GM19043 (cell line): ENCODE measurements around the gene ARVCF.

Experiments used
- ATAC-seq: cut with Tn5 transposase; IDR thresholded peaks from one replicate; pipeline ENCODE4 v1.9.1; 2021; ENCODE audit warnings: low read depth; ENCODE audit not compliant: unreplicated experiment

Gene ARVCF

DNA sequence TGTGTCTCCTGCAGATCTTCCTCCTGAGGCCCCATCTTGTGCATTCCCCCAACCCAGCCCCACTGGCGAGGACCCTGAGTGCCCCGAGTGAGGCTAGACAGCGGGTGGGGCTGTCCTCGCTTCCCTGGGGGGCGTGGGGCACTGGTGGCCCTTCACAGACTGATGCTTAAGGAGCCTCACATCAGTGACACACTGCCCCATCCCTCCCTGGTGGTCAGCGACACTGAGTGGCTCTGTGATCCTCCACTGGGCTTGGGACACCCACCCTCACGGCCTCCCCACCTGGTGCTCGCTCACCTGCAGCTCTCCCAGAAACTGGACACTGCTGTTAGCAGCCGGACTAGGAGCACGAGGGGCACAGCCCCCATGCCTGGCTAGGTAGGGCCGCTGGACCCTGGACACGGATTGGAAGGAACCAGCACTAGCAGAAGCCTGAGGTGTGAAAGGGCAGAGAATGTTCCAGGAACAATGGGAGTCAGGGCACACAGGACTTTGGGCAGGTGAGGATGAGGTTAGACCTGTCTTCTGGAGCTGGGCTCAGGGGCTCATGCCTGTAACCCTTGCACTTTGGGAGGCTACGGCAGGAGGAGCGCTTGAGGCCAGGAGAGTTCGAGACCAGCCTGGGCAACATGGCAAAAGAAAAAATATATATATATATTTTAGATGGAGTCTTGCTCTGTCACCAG is 51.8 kb downstream of the ARVCF start:
- ATAC-seq: no peak

DNA sequence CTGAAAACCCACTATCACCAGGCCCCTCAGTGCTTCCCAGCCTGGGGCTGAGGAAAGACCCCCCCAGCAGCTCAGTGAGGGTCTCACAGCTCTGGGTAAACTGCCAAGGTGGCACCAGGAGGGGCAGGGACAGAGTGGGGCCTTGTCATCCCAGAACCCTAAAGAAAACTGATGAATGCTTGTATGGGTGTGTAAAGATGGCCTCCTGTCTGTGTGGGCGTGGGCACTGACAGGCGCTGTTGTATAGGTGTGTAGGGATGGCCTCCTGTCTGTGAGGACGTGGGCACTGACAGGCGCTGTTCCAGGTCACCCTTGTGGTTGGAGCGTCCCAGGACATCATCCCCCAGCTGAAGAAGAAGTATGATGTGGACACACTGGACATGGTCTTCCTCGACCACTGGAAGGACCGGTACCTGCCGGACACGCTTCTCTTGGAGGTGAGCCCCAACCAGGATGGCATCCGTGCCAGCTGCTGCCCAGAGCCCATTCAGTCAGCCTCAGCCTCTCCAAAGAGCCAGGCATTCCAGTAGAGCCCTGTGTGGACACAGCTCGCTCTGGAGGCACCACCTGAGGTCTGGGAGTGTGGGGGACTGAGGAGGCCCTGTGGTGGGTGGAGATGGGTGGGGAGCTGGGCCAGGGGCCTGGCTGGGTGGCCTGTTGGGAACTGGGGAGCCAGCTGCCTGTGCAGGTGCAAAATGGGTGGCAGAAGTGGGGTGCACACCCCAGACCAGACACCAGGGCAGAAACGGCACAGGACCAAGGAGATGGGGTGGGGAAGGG is 52.6 kb downstream of the ARVCF start:
- no peak for ATAC-seq

DNA sequence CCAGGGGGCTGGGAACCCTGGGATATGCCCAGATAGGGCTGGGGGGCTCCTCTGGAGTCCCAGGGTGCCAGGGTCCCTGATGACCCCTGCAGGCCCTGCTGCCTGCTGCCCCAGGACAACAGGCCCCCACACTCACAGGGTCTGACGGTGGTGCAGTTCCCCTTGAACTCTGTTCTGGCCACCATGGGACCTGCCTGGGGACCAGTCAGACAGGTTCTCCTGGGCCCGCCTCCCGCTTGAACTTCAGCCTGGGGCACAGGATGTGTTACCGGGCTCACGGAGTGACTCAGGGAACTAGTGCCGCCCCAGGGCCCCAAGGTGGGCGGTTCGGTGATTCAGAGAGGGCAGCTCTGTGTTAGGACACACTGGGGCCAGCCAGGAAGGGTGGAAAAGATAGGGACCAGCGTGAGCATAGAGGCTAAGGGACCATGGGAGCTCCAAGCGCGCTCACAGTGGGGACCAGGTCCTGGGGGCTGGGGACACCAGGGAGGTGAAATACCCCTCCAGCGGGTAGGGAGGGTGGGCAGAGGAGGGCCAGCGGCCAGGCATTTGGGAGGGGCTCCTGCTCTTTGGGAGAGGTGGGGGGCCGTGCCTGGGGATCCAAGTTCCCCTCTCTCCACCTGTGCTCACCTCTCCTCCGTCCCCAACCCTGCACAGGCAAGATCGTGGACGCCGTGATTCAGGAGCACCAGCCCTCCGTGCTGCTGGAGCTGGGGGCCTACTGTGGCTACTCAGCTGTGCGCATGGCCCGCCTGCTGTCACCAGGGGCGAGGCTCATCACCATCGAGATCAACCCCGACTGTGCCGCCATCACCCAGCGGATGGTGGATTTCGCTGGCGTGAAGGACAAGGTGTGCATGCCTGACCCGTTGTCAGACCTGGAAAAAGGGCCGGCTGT is 53.5 kb downstream of the ARVCF start:
- ATAC-seq: no peak

DNA sequence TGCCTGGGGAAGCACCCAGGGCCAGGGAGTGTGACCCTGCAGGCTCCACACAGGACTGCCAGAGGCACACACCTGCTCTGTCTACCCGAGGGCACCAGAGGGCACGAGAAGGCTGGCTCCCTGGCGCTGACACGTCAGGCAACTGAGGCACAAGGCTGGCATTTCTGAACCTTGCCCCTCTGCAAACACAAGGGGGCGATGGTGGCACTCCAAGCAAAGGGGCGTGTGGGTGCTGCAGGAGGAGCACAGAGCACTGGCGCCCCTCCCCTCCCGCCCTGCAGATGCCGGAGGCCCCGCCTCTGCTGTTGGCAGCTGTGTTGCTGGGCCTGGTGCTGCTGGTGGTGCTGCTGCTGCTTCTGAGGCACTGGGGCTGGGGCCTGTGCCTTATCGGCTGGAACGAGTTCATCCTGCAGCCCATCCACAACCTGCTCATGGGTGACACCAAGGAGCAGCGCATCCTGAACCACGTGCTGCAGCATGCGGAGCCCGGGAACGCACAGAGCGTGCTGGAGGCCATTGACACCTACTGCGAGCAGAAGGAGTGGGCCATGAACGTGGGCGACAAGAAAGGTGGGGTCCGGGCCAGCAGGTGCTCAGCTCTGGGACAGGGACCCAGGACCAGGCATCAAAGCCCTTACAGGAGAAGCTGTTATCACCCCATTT is 54.2 kb downstream of the ARVCF start:
- no peak for ATAC-seq

DNA sequence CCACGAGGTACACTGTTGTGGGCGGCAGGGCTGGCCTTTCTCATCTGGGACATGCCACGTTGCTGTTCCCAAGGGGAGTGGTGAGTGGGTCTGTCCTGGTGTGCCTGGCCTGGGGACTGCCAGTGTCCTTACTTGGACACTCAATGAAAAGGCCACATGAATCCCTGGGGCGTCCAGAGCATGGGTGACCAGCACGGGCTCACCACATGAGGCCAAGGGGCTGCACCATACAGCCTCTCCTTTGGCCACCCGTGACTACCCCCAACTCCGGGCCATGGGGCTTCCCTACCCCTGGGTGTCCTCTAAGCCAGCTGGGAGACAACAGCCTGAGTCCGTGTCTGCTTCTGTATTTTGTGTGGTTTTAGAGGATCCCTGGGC is 54.8 kb downstream of the ARVCF start:
- ATAC-seq: no peak

DNA sequence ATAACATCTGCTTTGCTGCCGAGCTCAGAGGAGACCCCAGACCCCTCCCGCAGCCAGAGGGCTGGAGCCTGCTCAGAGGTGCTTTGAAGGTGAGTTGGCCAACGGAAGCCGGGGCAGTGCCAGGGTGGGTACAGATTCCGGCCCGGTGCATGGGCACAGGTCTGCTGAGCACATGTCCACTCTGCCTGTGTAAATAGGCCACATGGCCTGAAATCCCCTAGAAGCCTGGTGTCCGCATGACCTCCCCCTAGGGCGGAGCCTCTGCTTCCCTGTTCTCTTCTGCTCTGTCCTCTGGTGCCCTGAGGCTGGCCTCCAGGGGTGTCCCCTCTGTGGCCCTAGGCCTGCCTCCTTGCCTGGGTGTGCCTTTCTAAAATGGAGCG is 55.4 kb downstream of the ARVCF start:
- ATAC-seq: no peak

DNA sequence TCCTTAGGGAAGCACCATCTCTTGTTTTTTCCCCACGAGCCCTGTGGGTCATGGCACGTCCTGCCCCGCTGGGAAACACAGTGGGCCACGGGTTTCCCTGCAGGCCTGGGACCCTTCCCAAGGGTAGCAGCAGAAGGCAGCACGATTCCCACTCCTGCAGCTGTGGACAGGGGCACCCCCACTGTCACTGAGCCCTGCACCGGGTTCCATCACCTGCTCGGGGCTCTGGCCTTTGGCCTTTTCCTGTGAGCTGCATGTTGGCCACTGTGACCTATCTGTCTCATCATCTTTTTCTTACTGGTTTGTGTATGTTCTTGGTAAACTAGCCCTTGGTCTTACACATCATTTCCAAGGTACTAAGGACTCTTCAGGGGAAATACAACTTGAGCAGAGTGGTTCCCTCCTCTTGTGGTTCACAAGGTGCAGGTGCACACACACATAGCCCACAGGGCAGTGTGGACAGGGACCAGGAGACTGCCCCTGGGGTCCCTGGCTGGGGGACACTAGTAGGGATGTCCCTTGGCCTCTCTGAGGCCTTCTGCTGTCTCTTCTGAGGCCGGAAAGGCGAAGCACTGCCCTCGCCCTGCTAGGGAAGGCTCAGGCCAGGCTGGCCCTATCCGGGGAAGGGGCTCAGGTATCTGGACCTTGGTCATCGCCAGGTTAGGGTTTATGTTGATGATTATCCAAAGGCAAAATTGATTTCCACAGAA is 56.0 kb downstream of the ARVCF start:
- ATAC-seq: no peak

DNA sequence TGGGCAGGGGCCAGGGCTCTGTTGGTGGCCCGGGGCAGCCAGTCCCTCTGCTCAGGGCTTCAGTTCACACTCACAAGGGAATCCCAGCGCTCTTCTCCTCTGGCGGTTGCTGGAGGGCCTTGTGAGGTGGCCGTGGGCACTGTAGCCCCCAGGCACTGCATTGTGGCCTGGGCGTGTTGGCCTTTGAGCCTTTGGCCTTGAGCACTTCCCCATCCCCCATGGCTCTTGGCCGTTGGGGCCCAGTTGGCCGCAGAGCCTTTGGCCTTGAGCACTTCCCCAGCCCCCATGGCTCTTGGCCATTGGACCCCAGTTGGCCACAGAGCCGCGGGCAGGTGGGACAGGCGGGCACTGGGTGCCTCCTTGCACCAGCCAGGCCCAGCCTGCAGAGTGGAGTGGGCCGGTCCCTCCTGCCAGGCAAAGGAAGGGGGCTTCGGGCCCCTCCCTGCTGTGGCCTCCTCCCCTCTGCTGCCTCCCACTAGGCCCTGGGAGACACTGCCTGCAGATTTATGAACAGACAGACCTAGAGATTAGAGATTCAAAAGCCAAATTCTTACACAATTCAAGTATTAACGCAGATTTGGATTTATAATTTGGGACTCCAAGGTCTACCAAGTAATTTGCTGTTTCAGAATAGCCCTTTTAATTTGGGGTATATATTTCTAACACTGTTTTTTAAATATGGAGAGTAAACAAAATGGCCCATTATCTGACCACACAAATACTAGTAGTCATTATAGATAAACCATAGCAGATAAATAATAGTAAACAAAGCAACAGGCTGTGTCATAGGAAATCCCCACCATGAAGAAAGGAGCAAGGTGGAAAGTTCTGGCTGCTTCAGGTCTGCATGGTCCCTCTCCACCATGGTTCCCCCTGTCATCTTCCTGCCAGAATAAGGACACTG is 56.8 kb downstream of the ARVCF start:
- no peak for ATAC-seq

DNA sequence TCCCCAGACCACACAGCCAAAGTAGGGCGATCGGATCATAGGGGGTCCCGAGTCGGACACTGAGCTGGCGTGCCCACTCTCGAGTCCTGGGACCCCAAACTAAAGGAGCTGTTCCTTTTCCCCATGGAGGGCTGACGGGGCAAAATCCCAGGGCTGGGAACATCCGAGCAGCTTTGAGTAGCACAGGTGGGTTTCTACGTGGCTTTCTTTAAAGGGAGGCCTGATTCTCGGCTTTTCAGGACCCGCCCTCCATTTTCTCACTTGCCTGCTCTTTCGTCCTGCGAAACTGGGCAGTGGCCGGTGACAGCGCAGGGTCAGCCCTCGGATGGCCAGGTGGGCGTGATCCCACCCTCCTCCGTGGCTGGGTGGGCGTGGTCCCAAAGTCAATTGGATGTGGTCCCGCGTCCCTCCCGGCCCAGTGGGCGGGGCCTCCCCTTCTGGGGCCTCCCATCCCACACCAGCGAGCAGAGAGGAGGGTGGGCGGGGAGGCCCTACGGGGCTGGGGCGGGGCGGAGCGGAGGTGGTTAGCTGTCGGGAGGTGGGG is 57.5 kb downstream of the ARVCF start:
- ATAC-seq: no peak

DNA sequence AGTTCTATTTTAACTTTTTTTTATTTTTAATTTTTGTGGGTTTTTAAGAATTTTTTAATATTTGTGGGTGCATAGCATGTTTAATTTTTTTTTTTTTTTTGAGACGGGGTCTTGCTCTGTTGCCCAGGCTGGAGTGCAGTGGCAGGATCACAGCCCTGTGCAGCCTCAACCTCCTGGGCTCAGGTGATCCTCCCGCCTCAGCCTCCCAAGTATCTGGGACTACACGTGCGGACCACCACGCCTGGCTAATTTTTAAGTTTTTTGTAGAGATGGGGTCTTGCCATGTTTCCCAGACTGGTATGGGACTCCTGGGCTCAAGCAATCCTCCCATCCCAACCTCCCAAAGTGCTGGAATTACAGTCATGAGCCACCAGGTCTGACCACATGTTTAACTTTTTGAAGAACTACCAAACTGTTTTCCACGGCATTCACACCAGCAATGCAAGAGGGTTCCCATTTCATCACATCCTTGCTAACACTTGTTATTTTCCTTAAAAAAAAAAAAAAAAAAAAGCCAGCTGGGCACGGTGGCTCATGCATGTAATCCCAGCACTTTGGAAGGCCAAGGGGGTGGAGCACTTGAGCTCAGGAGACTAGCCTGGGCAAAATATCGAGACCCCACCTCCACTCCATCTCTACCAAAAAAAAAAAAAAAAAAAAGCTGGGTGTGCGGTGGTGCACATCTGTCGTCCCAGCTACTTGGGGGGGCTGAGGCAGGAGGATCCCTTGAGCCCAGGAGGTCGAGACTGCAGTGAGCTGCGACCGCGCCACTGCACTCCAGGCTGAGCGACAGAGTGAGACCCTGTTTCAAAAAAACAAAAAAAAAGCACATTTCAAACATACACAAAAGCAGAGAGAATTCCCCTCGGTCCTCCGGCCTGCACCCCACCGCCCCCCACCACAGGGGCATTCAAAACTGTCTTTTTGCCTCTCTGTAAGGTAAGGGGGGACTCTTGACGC is 58.3 kb downstream of the ARVCF start:
- no peak for ATAC-seq

DNA sequence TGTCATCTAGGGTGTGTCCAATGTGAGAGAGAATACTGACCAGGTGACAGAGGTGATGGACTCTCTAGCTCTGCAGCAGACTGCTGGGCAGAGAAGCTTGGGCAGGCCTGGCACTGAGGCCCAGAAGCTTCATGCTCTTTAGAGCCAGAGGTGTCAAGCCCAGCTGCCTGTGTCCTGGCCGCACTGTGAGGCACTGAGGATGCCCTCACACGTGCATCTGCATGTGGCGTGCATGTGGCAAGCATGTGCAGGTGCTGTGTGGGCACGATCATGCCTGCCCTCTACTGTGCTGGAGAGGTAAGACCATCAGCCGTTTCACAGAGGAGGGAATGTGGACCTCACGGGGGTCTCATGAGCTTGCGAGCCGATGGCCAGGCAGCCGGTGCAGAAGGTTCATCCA is 59.2 kb downstream of the ARVCF start:
- ATAC-seq: no peak

DNA sequence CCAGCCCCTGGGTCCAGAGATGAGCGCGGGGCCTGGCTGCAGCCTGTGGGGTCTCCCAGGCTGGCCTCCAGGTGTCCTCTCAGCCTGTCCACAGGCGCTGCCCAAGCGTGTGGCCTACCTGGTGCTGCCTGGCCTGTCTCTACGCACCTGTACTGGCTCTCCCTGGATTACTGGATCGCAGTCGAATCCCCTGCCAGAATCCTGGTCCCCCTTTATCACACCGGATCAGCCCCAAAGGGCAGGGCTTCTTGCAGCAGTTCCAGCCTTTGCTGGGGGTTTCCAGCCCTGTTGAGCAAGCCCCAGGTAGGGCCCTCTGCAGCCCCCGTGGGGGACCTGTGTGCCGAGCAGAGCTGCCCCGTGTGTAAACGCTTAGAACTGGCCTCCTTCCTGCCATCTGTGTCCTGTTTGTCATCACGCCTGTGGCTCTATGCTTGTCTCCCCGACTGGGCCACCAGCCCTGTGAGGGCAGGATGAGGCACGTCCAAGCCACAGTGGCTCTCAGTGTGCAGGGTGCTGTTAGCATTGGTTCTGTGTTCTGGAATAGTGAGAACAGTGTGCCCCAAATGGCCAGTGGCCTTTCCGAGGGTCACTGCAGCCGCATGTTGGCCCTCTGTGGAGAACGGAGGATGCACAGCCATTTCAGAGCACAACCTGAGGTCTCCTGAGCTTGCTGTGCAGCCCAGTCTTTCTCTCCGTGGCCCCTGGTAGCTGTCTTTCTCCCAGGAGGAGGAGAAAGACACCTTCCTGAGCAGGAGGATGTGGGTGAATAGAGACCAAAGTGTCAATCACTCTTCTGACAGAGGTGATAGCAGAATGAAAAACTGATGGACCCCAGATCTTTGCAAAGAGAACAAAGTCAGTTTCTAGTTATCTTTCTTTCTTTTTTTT is 61.1 kb downstream of the ARVCF start:
- no peak for ATAC-seq

DNA sequence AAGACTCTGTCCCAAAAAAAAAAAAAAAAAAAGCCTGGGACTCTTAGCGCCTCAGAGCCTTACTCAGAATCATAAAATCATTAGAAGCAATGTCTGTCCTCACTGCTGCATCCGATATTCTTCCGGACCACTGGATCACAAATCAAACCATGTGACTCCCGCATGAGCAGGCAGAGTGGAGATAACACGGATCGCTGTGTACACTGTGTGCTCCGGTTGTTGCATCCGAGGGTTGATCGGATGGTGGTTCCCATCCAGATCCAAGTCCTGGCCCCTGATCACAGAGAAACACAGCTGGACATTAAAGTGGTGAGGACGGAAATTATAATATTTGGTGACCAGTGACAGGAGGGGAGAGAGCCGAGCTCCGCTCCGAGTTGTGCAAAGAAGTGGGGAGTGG is 65.3 kb downstream of the ARVCF start:
- ATAC-seq: no peak

DNA sequence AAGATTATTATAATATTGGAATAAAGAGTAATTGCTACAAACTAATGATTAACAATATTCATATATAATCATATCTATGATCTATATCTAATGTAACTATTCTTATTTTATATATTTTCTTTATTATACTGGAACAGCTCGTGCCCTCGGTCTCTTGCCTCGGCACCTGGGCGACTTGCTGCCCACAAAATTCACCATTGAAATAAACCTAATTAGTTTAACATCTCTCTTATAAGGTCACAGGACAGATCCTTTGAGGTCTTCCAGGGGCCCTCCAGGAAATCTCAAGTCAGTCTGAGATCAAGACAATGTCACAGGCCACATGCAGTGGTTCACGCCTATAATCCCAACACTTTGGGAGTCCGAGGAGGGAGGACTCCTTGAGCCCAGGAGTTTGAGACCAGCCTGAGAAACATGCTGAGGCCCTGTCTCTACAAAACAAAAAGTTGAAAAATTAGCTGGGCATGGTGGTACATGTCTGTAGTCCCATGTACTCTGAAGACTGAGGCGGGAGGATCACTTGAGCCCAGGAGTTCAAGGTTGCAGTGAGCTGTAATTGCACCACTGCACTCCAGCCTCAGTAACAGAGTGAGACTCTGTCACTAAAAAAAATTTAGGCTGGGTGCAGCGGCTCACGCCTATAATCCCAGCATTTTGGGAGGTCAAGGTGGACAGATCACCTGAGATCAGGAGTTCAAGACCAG is 68.4 kb downstream of the ARVCF start:
- ATAC-seq: no peak

DNA sequence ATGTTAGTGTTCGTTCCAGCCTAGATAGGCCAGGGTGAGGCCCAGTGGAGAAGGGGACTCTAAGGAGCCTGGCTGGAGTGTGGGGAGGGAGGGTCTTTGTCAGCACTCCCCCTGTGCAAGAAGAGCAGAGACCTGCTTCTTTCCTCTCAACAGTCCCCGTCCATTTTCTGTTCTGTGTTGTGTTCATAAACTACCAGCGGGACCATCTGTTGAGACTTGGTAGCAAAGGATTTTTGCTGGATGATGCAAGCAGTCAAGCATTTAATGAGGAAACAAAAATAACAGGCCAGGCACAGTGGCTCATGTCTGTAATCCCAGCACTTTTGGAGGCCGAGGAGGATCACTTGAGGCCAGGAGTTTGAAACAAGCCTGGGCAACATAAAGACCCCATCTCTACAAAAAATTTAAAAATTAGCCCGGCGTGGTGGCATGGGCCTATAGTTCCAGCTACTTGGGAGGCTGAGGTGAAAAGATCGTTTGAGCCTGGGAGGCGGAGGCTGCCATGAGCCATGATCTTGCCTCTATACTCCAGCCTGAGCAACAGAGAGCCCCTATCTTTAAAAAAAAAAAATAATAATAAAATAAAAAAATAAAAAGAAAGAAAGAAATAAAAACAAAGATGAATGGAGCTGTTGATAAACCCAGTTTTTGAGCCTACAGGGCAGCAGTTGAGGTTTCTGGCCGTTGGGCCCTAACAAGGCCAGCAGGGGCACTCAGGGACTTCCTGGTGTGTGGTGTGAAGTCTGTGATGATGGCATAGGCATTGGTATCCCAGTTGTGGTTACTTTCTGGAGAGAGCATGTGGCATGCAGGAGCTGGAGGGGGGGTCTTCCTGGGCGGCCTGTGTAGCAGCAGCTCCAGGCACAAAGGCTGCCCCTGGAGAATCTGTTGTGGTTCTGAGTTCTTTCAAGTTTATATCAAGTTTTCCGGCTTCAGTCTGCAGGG is 73.3 kb downstream of the ARVCF start:
- ATAC-seq: no peak
